Right lobe of liver (tissue), 4 donors: ENCODE results near the gene BUD13.

Source experiments
- CTCF ChIP-seq, 4 donors: fragments of 200-600 bp in 3 of 4; fragments of 450-650 bp in 1 of 4; IDR thresholded peaks; one replicate each; pipeline versions ENCODE4 v1.5.1 to v1.8.0; 2016 to 2022; ENCODE audit warnings: antibody characterized with exemption in 4 of 4, mild to moderate bottlenecking in 2 of 4
- POLR2A ChIP-seq: fragments of 450-650 bp; IDR thresholded peaks from one replicate; pipeline ENCODE4 v1.6.1; 2017; ENCODE audit warnings: antibody characterized with exemption, mild to moderate bottlenecking
- donor health status: DM: no; HTN: no; CAD: no.
- donor health status: DM: no; HTN: no; CAD: no.
- donor health status: DM: no; HTN: yes; CAD: no.

GRCh38 chr11:116733043-116733755 is 39.6 kb downstream of the BUD13 start:
- TF ChIP-seq POLR2A, result no peak
- no peak for TF ChIP-seq CTCF (IDR thresholded peaks at IDR 0.05)
